Erythroblast (primary cell): ENCODE measurements around the gene NRF1.

Source experiments
- GATA1 ChIP-seq: IDR thresholded peaks from 2 replicates; pipeline ENCODE4 v1.6.1; 2011; ENCODE audit warnings: low read depth, mild to moderate bottlenecking, control low read depth, low read length, moderate library complexity
- POLR2A ChIP-seq: IDR thresholded peaks from 2 replicates; pipeline ENCODE4 v1.6.1; 2011; ENCODE audit warnings: mild to moderate bottlenecking, low read length

DNA sequence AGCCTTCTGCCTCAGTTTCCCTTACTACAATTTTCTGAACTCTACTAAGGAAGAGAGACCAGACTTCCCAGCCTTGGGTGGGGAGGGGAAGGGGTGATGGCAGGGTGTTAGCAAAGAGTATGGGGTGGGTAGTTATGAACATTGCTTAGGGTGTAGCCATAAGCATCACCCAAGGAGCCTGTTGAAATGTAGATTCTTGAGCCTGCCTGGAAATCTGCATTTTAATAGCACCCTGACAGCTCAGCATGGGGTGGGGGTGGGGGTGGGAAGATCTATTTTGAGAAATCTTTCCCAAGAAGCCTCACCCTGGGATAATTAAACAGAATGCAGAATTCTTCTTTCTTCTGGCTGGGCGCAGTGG is 164.8 kb downstream of the NRF1 start:
- TF ChIP-seq POLR2A (no peak), GATA1 (no peak)
